Kidney (tissue), 14 donors: Measurements from ENCODE around the gene SVIL. TPM values are rescaled to one million over a fixed set of nuclear protein-coding genes. Genes with fewer than 3 reads are reported as not detected.

ENCODE experiments used
- DNase-seq, 5 donors: peaks; one replicate each; pipeline ENCODE4 v3.0.0-alpha.2; 2013 to 2020
- FAIRE-seq: peaks from 2 replicates; lab custom pipeline; 2012; peaks lifted over from hg19 to GRCh38; lab: Jason Lieb, UNC
- H3K27ac ChIP-seq, 2 donors: one replicate each; pipeline ENCODE4 v1.7.0; 2013; ENCODE audit warnings: low read depth in 2 of 2, low read length in 2 of 2, inconsistent platforms in 1 of 2
- H3K27me3 ChIP-seq: one replicate; pipeline ENCODE4 v1.7.1; 2013; ENCODE audit warnings: low read length, inconsistent platforms; ENCODE audit not compliant: control insufficient read depth, insufficient read depth
- H3K36me3 ChIP-seq, 3 donors: one replicate each; pipeline versions ENCODE4 v1.7.0 to v1.7.1; 2013; ENCODE audit warnings: low read length in 3 of 3, control low read depth in 1 of 3, inconsistent platforms in 1 of 3; ENCODE audit not compliant: insufficient read depth in 3 of 3, control insufficient read depth in 2 of 3
- H3K4me1 ChIP-seq, 3 donors: one replicate each; pipeline versions ENCODE4 v1.7.0 to v1.7.1; 2013; ENCODE audit warnings: low read length in 3 of 3, inconsistent platforms in 1 of 3, low read depth in 1 of 3; ENCODE audit not compliant: control insufficient read depth in 2 of 3, insufficient read depth in 2 of 3
- H3K4me3 ChIP-seq, 3 donors: one replicate each; pipeline versions ENCODE4 v1.7.0 to v1.8.1; 2013; ENCODE audit warnings: low read length in 3 of 3, control low read depth in 1 of 3, inconsistent platforms in 1 of 3
- H3K9ac ChIP-seq, 3 donors: one replicate each; pipeline versions ENCODE4 v1.7.0 to v1.7.1; 2013; ENCODE audit warnings: low read length in 3 of 3, control low read depth in 1 of 3, inconsistent platforms in 1 of 3
- H3K9me3 ChIP-seq, 3 donors: one replicate each; pipeline versions ENCODE4 v1.7.0 to v1.7.1; 2013; ENCODE audit warnings: low read length in 3 of 3, control low read depth in 1 of 3, inconsistent platforms in 1 of 3; ENCODE audit not compliant: control insufficient read depth in 2 of 3, insufficient read depth in 1 of 3
- intact Hi-C: fragments of 100-400 bp; cut with DNase I; formaldehyde crosslinking; loops from one replicate; pipeline ENCODE4 v1.11.1; 2022
- polyA plus RNA-seq: library from polyadenylated mRNA; stranded (reverse); fragments of 350-450 nt; fragmentation: Illumina TruSeq; extraction: RNeasy Lipid Tissue Mini Kit (QIAGEN cat#74804); gene quantifications from one replicate; pipeline ENCODE4 v1.2.3, GENCODE V29; 2014; ENCODE audit warnings: low read depth, low replicate concordance; ENCODE audit not compliant: insufficient read depth
- total RNA-seq: library from RNA; stranded (reverse); fragmentation: NEBNext Ultra II Directional; extraction: Animal tissue kit (Norgen Biotek cat#: 25700); gene quantifications from one replicate; pipeline ENCODE4 v1.2.1, GENCODE V29; 2021
- TF ChIP-seq, protein P1 (sequence below): IDR thresholded peaks from 3 replicates; pipeline ENCODE4 v1.5.1; 2012; ENCODE audit warnings: mild to moderate bottlenecking, moderate library complexity, borderline replicate concordance; ENCODE audit not compliant: insufficient read depth; ENCODE audit errors: extremely low read depth
- donor health status: control.
- donor health status: control.
- donor health status: control.
- donor health status: control.
- donor health status: control.
- donor health status: DM: yes; HTN: yes; CAD: no.
- donor health status: Normal renal cell carcinoma (clear cell type).

Gene SVIL
- total and polyA plus RNA-seq, 2 donors from 2014 or later, result 7.4 to 94.4 TPM

DNA sequence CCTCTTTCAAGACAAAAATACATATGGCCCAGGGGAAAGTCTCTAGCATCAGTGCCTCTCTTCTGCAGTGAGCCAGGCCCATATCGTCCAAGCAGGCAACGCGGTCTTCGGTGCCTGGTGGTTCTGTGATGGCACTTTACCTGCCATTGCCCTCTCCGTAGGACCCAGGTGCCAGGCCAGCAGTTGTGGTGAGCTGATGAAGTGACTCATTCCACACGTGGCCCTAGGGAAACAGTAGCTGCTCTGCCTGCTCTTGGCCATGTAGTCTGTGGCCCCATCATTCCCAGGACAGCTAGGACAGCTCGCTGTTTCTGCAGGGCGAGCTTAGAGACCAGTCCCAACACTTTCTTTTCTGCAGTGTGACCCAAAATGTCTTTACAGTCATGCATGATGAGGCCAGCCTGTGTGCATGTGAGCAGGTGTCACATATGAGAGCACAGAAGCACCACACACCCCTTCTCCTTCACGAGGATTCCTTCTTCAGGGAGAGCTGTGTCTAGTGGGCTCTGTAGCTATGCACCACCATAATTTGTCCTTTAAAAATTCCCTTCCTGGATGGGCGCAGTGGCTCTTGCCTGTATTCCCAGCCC is 39.0 kb downstream of the SVIL start:
- Histone ChIP-seq H3K27me3 (no peaks in the 10 kb centered on the region), H3K27ac (no peak overlapping the region), H3K9ac (no peak overlapping the region), H3K4me1 (no peaks in the 10 kb centered on the region), H3K4me3 (no peak overlapping the region), H3K36me3 (no peaks in the 10 kb centered on the region), H3K9me3 (no peaks in the 10 kb centered on the region)
- intact Hi-C loops, result no loop called here
- no peak for FAIRE-seq
- no peak for DNase-seq
- TF ChIP-seq, protein P1, sequence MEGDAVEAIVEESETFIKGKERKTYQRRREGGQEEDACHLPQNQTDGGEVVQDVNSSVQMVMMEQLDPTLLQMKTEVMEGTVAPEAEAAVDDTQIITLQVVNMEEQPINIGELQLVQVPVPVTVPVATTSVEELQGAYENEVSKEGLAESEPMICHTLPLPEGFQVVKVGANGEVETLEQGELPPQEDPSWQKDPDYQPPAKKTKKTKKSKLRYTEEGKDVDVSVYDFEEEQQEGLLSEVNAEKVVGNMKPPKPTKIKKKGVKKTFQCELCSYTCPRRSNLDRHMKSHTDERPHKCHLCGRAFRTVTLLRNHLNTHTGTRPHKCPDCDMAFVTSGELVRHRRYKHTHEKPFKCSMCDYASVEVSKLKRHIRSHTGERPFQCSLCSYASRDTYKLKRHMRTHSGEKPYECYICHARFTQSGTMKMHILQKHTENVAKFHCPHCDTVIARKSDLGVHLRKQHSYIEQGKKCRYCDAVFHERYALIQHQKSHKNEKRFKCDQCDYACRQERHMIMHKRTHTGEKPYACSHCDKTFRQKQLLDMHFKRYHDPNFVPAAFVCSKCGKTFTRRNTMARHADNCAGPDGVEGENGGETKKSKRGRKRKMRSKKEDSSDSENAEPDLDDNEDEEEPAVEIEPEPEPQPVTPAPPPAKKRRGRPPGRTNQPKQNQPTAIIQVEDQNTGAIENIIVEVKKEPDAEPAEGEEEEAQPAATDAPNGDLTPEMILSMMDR, result no peak

DNA sequence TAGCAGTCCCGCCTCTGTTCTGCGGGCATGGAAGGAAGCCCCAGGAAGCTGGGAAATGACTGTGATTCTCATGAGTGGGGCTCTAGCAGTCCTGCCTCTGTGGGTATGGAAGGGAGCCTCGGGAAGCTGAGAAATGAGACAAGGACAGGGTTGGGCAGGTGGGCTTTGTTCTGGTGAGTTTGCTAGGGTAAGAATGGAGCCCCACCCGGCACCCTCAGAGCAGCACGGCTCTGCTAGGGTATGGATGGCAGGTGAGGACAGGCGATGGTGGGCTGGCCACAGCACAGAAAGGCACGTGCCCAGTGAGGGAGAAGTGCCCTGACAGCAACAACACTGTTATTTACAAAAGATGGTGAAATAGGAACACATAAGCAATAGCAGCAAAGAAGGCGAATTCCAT is 39.6 kb downstream of the SVIL start:
- Histone ChIP-seq H3K36me3 (no peaks in the 10 kb centered on the region), H3K27ac (no peak overlapping the region)
- intact Hi-C loops, result no loop called here

DNA sequence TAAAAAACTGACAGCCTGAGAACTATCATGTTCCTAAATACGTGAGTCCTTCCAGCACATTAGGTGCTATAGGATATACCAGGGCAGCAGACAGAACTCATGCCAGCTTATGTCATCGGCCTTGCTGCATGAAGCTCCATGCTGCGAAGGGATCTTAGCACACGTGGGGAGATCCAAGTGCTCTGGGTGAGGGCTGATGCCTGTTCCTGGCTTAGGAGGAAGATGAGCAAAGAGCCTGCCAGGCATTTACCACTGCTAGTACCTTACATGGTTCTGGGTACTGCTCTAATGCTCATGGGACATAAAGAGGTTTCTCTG is 43.2 kb downstream of the SVIL start:
- Histone ChIP-seq H3K27me3 (no peaks in the 10 kb centered on the region), H3K4me1 (peaks cover 0 to 3% (median 2%) of the 10 kb centered on the region in 3 donors), H3K27ac (no peak overlapping the region), H3K9me3 (no peaks in the 10 kb centered on the region), H3K4me3 (no peak overlapping the region), H3K9ac (no peak overlapping the region), H3K36me3 (no peaks in the 10 kb centered on the region)
- intact Hi-C loops, result no loop called here
- no peak for DNase-seq
- no peak for FAIRE-seq
- TF ChIP-seq, protein P1, result no peak

More for the DNA sequence above, 39.6 kb downstream of the SVIL start:
- Histone ChIP-seq H3K4me1 (no peaks in the 10 kb centered on the region), H3K27me3 (no peaks in the 10 kb centered on the region), H3K4me3 (no peak overlapping the region), H3K9ac (no peak overlapping the region), H3K9me3 (no peaks in the 10 kb centered on the region)
- no peak for FAIRE-seq
- TF ChIP-seq, protein P1, result no peak
- no peak for DNase-seq
